K562 treated with DMSO at 1 percent for 48 hours (cell line): ENCODE data around the gene CWC27. TPM values are rescaled to one million over a fixed set of nuclear protein-coding genes. Genes with fewer than 3 reads are reported as not detected.

Experiments used
- total RNA-seq: library from RNA; unstranded; fragments of 300-600 nt; gene quantifications from 2 replicates; pipeline ENCODE4 v1.2.3, GENCODE V29; 2022; ENCODE audit warnings: low replicate concordance; ENCODE audit errors: extremely low read depth

CWC27 gene, protein sequence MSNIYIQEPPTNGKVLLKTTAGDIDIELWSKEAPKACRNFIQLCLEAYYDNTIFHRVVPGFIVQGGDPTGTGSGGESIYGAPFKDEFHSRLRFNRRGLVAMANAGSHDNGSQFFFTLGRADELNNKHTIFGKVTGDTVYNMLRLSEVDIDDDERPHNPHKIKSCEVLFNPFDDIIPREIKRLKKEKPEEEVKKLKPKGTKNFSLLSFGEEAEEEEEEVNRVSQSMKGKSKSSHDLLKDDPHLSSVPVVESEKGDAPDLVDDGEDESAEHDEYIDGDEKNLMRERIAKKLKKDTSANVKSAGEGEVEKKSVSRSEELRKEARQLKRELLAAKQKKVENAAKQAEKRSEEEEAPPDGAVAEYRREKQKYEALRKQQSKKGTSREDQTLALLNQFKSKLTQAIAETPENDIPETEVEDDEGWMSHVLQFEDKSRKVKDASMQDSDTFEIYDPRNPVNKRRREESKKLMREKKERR
- not detected in 2 replicates for total RNA-seq

GRCh38 chr5:64768358-64769312, at the start of gene CWC27, which contains the start of gene SREK1IP1:
Gene CWC27, plus strand, starts transcription at chr5:64768930. Its CDS starts 217 bp downstream, at chr5:64769147.
Gene SREK1IP1, minus strand, starts transcription at chr5:64768691. Its CDS starts 174 bp downstream, at chr5:64768517.

Other genes starting within 250 kb of the CWC27 start
- gene SHISAL2B, start 78.4 kb upstream of the CWC27 start, total RNA-seq, result not detected in 2 replicates
- gene SREK1IP1, start 239 bp upstream of the CWC27 start, total RNA-seq, result not detected in 2 replicates